DMS53 treated with DMSO at 0.1 percent for 48 hours (cell line): ENCODE results near the gene DNAJC18.
"Not testable (repeated sequence)": the region's sequence is repeated elsewhere in the genome, so short reads cannot be mapped to it uniquely, and the experiment has no call there.

ENCODE experiments used
- DNase-seq: peaks from one replicate; lab custom pipeline; 2025; ENCODE audit not compliant: unreplicated experiment; lab: John Stamatoyannopoulos, UW

DNAJC18 gene

DNA sequence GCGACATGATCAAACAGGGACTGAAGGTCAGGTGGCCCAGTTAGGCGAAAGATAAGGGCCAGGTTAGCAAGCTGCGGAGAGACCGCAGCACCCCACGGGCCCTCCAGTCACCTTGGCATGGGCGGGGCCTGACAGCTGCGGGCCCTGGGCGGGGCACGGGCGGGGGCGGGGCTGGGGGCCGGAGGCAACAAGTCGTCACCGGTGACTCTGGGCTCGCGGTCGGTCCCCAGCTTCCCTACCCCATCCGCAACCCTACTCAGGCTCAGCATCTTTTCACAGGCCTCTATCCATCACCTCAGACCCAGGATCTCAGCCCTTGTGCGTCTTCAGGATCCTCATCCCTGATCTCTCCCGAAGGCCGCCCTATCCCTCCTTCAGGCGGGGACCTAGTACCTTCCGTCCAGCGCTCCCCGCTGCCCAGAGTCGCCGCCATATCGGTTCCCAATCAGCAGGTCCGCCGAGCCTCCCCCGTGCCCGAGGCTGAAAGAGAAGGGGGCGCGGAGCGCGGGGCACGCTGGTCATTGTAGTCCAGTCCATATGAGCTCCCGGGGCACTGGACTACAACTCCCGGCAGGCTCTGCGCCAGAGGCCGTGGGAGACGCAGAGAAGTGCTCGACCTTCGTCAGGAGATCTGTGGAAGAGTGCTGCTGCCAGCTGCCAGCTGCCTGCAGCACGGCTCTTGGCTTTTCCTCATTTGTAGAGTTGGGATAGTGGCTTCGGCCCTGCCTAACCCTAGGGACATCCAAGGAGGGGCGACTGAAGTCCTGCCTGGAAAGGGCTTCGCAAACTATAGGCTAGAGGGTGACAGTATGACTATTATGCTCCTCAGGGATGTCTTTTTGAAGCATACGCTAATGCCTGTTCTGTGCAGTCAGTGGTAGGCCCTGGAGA lies at the start of gene DNAJC18:
DNAJC18 (minus strand) TSS at position 513 of the 891 bp plus-strand sequence; CDS start at position 433, 80 bp downstream.
- peak; percentile 85 for DNase-seq

- no peak for DNase-seq
Measured at GRCh38 chr5:139488260-139488659, 48.9 kb upstream of the DNAJC18 start.

DNA sequence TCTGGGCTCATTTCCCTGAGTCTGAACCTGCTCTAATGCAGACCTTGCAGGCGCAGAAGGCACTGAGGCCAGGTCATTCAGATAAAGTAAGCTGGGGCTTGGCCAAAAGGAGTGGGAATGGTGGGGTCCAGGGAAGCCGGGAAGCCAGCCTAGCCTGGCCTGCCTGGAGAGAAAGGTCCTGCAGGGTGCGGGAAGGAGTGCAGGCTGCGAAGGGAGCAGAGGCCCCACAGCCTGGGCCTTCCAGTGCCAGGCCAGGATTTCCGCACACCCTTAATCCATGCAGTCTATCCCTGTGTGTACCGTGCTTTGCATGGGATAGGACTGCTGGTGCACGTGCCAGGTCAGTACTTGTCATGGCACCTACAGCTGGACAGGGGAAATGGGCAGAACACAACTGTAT lies 46.9 kb upstream of the DNAJC18 start:
- DNase-seq, result no peak

GRCh38 chr5:139482890-139483208 lies 43.5 kb upstream of the DNAJC18 start:
- not testable (repeated sequence) for DNase-seq

DNA sequence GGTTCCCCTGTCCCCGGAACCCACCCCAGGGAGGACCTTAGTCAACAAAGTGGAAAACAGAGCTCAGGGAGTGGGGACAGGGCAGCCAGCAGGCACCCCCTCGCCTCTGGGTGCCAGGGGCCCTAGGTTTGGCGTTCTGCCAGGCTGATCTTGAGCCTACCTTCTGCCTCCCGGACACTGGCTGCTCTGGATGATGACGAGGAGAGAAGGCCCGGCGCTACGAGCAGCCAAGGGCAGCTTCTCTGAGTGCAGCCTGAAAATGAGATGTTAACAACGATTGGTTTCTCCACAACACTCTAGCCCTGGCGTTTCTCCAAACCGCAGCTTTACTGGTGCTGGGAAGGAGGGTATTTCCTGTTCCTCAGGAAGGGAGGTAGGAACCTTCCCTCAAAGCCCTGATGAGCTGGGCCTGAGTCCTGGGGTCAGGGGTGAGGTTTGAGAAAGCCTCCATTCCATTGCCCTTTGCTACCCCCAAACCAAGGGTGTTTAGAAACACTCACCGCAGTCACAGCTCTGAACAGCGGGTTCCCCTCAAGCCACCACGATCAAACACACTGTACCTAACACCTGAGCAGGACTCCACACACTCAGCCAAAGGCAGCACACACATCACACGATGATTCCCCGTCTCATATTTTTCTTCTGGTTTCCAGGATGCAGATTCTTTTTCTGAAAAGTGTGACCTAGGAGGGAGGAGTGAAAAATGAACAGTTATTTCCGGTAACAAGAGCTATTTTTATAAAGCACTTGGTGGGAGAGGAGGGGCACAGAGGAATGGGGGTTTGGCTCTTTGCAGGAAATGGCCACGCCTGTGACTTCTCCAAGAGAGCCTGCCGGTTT lies 42.9 kb upstream of the DNAJC18 start, which contains the start of gene STING1:
STING1 (minus strand) TSS at position 709 of the 840 bp plus-strand sequence. CDS start 1,054 bp downstream, outside the sequence.
- DNase-seq, result peak; percentile 68

DNA sequence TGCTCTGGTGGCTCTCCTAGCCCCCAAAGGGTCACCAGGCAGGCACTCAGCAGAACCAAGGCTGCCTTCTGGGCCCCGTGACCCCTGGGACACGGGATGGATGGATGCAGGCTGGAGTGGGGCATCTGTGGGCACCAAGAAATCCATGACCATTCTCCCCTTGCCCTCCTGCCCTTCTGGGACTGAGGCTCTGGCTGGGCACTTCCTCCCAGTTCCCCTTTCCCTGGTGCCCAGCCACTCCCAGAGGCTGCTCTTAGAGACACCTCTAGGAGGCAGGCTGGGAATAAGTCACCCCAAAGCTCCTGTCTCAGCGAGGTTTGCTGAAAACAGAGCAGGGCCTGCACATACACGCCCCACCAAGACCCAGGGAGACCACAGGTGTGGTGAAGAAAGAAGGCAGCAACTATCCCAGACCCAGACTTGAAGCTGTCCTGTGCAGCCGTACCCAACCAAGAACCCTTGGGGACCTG lies 42.3 kb upstream of the DNAJC18 start:
- DNase-seq, result no peak

DNA sequence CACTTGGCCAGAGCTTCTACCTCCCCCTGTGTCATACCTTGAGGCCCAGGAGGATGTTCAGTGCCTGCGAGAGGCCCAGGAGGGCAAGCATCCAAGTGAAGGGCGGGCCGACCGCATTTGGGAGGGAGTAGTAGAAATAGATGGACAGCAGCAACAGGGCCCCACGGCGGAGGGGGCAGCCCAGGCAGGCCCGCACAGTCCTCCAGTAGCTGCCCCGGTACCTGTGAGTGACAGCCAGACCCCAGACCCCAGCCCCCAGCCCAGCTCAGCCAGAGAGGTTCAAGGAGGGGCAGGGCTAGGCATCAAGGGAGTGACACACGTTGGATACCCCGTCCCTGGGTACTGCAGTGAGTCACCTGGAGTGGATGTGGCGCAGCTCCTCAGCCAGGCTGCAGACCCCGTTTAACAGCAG lies 41.8 kb upstream of the DNAJC18 start:
- DNase-seq, result no peak

- DNase-seq, result not testable (repeated sequence)
Measured at GRCh38 chr5:139479729-139480128, 40.4 kb upstream of the DNAJC18 start.

GRCh38 chr5:139478657-139479423 lies 39.5 kb upstream of the DNAJC18 start:
- not testable (repeated sequence) for DNase-seq

DNA sequence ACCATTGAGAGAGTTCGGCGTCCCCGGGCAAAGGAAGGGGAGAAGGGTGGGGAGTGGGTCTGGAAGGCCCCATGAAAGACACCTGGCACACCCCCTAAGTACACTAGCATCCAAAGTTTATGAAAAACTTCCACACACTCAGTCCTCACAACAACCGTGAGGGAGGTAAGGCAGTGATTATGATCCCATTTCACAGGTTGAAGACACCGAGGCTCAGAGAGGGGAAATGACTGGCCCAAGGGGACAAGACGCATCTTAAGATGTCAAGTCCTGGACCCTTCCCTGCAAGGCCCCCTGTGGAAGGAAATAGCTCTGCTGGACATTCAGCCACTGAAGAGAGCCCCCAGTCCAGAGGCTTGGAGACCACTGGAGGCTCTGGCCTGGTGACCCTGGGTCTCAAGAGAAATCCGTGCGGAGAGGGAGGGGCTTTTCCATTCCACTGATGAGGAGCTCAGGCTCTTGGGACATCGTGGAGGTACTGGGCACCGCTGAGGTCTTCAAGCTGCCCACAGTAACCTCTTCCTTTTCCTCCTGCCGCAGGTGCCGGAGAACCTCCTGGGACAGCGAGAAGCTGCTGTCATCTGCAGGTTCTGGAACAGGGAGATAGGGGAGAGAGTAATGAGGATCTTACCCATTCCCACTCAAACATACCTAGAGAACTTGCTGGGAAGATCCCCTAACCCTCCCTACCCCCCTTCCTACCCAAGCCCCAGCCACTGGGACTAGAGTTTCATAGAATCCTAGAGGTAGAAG lies 36.7 kb upstream of the DNAJC18 start:
- DNase-seq, result no peak

- DNase-seq, result no peak
Measured at GRCh38 chr5:139474890-139475791, 35.8 kb upstream of the DNAJC18 start.

GRCh38 chr5:139473565-139473964 lies 34.2 kb upstream of the DNAJC18 start:
- DNase-seq, result no peak

DNA sequence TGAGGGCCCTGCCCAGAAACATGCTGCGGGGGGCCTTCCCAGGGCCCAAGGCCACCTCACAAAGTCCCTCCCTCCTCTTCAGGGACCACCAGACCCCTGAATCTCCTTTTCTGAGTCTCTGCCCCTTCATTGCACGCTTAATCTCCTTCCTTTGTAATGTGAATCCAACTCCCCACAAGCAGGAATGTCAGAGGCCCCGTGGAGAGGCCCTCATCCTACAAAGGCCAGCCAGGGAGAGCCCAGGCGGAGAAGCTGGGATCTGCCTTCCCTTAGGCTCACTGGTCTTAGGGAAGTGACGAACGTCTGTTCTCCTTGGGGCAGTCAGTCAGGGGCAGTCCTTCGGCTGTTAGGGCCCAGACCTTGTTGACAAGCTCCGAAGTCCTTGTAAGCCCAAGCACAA lies 33.8 kb upstream of the DNAJC18 start:
- no peak for DNase-seq

DNA sequence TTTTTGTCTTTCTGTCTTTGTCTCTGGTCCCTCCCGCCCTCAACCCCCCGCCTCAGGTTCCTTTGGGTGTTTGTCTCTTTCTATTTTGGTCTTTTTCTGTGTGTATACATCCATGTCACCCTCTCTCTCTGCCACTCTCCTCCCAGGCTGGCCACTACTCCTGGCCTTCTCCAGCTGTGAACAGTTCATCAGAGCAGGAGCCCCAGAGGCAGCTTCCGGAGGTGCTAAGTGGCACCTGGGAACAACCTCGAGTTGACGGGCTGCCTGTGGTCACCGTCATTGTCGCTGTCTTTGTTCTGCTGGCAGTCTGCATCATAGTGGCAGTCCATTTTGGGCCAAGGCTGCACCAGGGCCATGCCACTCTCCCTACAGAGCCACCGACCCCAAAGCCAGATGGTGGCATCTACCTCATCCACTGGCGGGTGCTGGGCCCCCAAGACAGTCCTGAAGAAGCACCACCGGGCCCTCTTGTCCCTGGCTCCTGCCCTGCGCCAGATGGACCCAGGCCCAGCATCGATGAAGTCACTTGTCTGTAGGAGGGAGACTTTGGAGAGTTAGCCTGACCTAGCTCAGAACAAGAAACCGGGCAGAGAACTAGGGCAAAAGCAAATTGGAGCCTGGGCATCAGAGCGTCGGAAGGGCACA lies 33.2 kb upstream of the DNAJC18 start:
- DNase-seq, result no peak

- DNase-seq, result no peak
Measured at GRCh38 chr5:139470821-139471300, 31.5 kb upstream of the DNAJC18 start, which contains the start of gene SMIM33. SMIM33 (plus strand) TSS chr5:139471004; CDS start chr5:139471122, 118 bp downstream.

DNA sequence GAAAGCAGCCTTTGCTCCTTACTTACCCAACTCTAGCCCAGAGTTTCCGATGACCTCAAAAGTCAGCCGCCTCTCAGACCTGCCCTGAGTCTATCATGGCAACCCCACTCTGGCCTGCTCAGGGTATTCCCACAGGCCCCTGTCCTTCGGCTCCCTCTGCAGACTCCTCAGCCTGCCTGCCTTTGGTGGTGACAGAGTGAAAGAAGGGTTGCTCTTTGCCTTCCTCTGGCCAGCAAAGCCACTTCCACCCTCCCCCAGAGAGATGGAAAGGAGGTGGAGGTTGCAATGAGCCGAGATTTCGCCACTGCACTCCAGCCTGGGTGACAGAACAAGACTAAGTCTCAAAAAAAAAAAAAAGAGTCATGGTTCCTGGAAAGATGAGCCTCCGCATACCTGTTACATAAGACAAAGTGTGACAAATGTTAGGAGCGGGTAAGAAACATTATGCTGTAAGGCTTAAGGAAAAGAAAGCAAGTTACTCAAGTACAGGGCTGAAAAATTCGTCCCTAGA lies 29.2 kb upstream of the DNAJC18 start:
- DNase-seq, result no peak

DNA sequence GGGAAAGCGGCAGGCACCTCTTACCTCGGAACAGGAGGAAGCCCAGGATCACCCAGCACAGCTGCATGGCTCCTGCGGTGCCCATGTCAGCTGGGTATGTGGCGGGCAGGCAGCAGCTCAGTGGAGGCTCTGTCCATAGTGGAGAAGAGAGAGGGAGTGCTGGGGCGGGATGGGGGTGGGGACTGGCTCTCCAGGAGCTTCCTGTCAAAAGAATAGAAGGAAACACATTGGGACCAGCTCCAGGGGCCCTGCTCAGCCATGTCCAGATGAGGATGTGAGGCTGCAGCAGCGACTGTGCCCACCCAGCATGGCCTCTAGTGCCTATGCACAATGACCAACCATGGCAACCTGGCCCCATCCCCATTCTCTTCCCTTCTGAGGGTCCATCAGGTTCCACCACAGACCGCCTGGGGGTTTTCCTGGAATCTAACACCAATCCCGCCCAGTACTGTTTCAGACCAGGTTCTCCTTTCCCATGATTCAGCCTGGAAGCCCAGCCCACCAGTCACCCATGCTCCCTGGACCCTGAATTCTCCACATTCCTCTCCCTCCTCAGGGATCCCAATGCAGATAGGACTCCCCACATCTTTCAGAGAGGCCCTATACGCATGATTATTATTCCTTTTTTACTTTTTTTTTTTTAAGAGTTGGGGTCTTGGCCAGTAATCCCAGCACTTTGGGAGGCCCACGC lies 23.4 kb upstream of the DNAJC18 start, which contains the start of gene ECSCR:
ECSCR (minus strand) TSS at position 158 of the 691 bp plus-strand sequence; CDS start at position 85, 73 bp downstream.
- DNase-seq, result no peak
